Loucy (cell line): Measurements from ENCODE around the gene CAMTA1.

Source experiments
- H2AFZ ChIP-seq: fragments of 200-600 bp; sonication (generic); 2 replicates; pipeline ENCODE4 v1.6.0; 2016; ENCODE audit warnings: antibody characterized with exemption, mild to moderate bottlenecking, low read length, moderate library complexity
- H3F3A ChIP-seq: fragments of 200-600 bp; 2 replicates; pipeline ENCODE4 v1.6.0; 2016; ENCODE audit warnings: antibody characterized with exemption, low read depth, mild to moderate bottlenecking
- H3K27me3 ChIP-seq: fragments of 200-600 bp; sonication (generic); 2 replicates; pipeline ENCODE4 v1.6.1; 2014; ENCODE audit warnings: low read length, mild to moderate bottlenecking; ENCODE audit not compliant: insufficient read depth, poor library complexity, severe bottlenecking
- H3K36me3 ChIP-seq: fragments of 200-600 bp; sonication (generic); 2 replicates; pipeline ENCODE4 v1.6.1; 2016; ENCODE audit warnings: low read length; ENCODE audit not compliant: insufficient read depth
- H3K4me1 ChIP-seq: fragments of 200-600 bp; sonication (generic); 2 replicates; pipeline ENCODE4 v1.5.1; 2014; ENCODE audit warnings: low read length, mild to moderate bottlenecking; ENCODE audit not compliant: insufficient read depth, poor library complexity, severe bottlenecking
- H3K4me2 ChIP-seq: fragments of 200-600 bp; sonication (generic); 2 replicates; pipeline ENCODE4 v1.6.0; 2014; ENCODE audit warnings: antibody characterized with exemption, low read length, low read depth, mild to moderate bottlenecking; ENCODE audit not compliant: poor library complexity, severe bottlenecking
- H3K4me3 ChIP-seq: fragments of 200-600 bp; sonication (generic); 2 replicates; pipeline ENCODE4 v1.5.1; 2014; ENCODE audit warnings: low read length, mild to moderate bottlenecking, mixed read lengths; ENCODE audit not compliant: poor library complexity, severe bottlenecking
- H3K79me2 ChIP-seq: fragments of 200-600 bp; sonication (generic); 2 replicates; pipeline ENCODE4 v1.6.1; 2014; ENCODE audit warnings: low read length; ENCODE audit not compliant: insufficient read depth
- H3K9ac ChIP-seq: fragments of 200-600 bp; sonication (generic); 2 replicates; pipeline ENCODE4 v1.6.0; 2014; ENCODE audit warnings: mild to moderate bottlenecking, low read depth, low read length, moderate library complexity; ENCODE audit not compliant: poor library complexity, severe bottlenecking
- H3K9me2 ChIP-seq: fragments of 200-600 bp; sonication (generic); replicated peaks from 2 replicates; pipeline ENCODE4 v1.6.1; 2016; ENCODE audit warnings: low read depth, low read length, mixed read lengths
- H3K9me3 ChIP-seq: fragments of 200-600 bp; sonication (generic); 2 replicates; pipeline ENCODE4 v1.6.1; 2014; ENCODE audit warnings: mild to moderate bottlenecking, antibody characterized with exemption, low read length, low read depth; ENCODE audit not compliant: insufficient read depth
- H4K20me1 ChIP-seq: fragments of 200-600 bp; sonication (generic); 2 replicates; pipeline ENCODE4 v1.6.0; 2014; ENCODE audit warnings: antibody characterized with exemption, low read length, mild to moderate bottlenecking; ENCODE audit not compliant: insufficient read depth, poor library complexity, severe bottlenecking
- EZH2phosphoT487 ChIP-seq: fragments of 200-600 bp; IDR thresholded peaks from 2 replicates; pipeline ENCODE4 v1.6.1; 2018; ENCODE audit warnings: antibody characterized with exemption, mild to moderate bottlenecking, moderate library complexity, borderline replicate concordance
- TF ChIP-seq, protein P1 (sequence below): fragments of 200-600 bp; sonication (generic); conservative IDR thresholded peaks from 2 replicates; pipeline ENCODE4 v1.5.1; 2014; ENCODE audit warnings: mild to moderate bottlenecking, antibody characterized with exemption, low read length

Gene CAMTA1

GRCh38 chr1:7009741-7010525 lies 224.7 kb downstream of the CAMTA1 start:
- no peaks in the 10 kb centered on the region for H3K9me2 ChIP-seq
- no peaks in the 10 kb centered on the region for H3K36me3 ChIP-seq
- no peaks in the 10 kb centered on the region for H3K4me1 ChIP-seq
- H3K9ac ChIP-seq: no peak overlapping the region
- H3K27me3 ChIP-seq: no peaks in the 10 kb centered on the region
- no peak overlapping the region for H3K4me2 ChIP-seq
- H3K9me3 ChIP-seq: no peaks in the 10 kb centered on the region
- H4K20me1 ChIP-seq: no peaks in the 10 kb centered on the region
- H2AFZ ChIP-seq: no peak overlapping the region
- TF ChIP-seq EZH2phosphoT487: no peak
- TF ChIP-seq, protein P1, sequence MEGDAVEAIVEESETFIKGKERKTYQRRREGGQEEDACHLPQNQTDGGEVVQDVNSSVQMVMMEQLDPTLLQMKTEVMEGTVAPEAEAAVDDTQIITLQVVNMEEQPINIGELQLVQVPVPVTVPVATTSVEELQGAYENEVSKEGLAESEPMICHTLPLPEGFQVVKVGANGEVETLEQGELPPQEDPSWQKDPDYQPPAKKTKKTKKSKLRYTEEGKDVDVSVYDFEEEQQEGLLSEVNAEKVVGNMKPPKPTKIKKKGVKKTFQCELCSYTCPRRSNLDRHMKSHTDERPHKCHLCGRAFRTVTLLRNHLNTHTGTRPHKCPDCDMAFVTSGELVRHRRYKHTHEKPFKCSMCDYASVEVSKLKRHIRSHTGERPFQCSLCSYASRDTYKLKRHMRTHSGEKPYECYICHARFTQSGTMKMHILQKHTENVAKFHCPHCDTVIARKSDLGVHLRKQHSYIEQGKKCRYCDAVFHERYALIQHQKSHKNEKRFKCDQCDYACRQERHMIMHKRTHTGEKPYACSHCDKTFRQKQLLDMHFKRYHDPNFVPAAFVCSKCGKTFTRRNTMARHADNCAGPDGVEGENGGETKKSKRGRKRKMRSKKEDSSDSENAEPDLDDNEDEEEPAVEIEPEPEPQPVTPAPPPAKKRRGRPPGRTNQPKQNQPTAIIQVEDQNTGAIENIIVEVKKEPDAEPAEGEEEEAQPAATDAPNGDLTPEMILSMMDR: no peak
- H3F3A ChIP-seq: no peaks in the 10 kb centered on the region
- H3K79me2 ChIP-seq: no peaks in the 10 kb centered on the region
- no peak overlapping the region for H3K4me3 ChIP-seq

- Histone ChIP-seq H3K4me2 (no peak overlapping the region), H3K9me3 (no peaks in the 10 kb centered on the region), H3F3A (no peaks in the 10 kb centered on the region), H3K79me2 (no peaks in the 10 kb centered on the region), H4K20me1 (no peaks in the 10 kb centered on the region), H3K36me3 (no peaks in the 10 kb centered on the region), H2AFZ (no peak overlapping the region), H3K4me1 (no peaks in the 10 kb centered on the region), H3K9me2 (no peaks in the 10 kb centered on the region), H3K4me3 (no peak overlapping the region), H3K9ac (no peak overlapping the region), H3K27me3 (no peaks in the 10 kb centered on the region)
- TF ChIP-seq, protein P1: no peak
- no peak for TF ChIP-seq EZH2phosphoT487
These were observed 225.4 kb downstream of the CAMTA1 start for GRCh38 chr1:7010534-7011200.

DNA sequence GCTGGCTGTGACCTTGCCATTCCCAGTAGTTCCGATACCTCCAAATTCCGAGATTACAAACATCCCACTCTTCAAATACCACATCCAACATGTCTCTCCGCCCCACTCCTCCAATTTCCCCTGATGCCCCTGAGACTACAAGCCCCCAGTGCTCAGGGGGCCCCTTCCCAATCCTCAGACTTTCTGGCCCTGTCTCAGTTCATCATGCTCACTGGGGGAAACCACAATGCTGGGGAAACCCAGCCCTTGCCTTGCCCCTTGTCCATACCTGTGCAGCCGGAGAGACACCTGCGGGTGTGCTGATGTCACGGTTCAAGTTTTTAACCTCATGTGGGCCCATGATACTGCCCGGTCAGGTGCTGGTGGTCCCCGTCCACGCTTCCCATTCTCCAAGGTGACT lies 226.6 kb downstream of the CAMTA1 start:
- no peaks in the 10 kb centered on the region for H3K9me3 ChIP-seq
- no peaks in the 10 kb centered on the region for H3K27me3 ChIP-seq
- no peaks in the 10 kb centered on the region for H3K36me3 ChIP-seq
- H3K4me3 ChIP-seq: no peak overlapping the region
- no peaks in the 10 kb centered on the region for H3K4me1 ChIP-seq
- no peaks in the 10 kb centered on the region for H3K79me2 ChIP-seq
- no peak overlapping the region for H2AFZ ChIP-seq
- TF ChIP-seq, protein P1: no peak
- no peak for TF ChIP-seq EZH2phosphoT487
- no peaks in the 10 kb centered on the region for H4K20me1 ChIP-seq
- no peak overlapping the region for H3K9ac ChIP-seq
- H3K9me2 ChIP-seq: no peaks in the 10 kb centered on the region
- H3F3A ChIP-seq: no peaks in the 10 kb centered on the region
- no peak overlapping the region for H3K4me2 ChIP-seq
